22Rv1 (cell line): ENCODE results near the gene MAT2A.

Source experiments
- ZFX ChIP-seq: fragments of 450-650 bp; IDR thresholded peaks from 2 replicates; pipeline ENCODE4 v1.6.1; 2017; ENCODE audit warnings: antibody characterized with exemption, borderline replicate concordance
- TF ChIP-seq, protein P1 (sequence below): fragments of 450-650 bp; IDR thresholded peaks from 2 replicates; pipeline ENCODE4 v1.5.1; 2017; ENCODE audit warnings: mild to moderate bottlenecking

DNA sequence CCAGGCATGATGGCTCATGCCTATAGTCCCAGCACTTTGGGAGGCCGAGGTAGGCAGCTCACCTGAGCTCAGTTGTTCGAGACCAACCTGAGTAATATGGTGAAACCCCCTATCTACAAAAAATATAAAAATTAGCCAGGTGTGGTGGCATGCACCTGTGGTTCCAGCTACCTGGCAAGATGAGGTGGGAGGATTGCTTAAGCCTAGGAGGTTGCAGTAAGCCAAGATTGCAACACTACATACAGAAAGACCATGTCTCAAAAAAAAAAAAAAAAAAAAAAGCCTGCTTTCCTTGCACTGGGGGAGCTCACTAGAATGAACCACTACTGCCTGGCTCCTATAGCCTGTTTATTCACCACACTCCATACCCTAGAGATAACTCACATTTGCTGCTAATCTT is 7.4 kb upstream of the MAT2A start:
- TF ChIP-seq, protein P1, sequence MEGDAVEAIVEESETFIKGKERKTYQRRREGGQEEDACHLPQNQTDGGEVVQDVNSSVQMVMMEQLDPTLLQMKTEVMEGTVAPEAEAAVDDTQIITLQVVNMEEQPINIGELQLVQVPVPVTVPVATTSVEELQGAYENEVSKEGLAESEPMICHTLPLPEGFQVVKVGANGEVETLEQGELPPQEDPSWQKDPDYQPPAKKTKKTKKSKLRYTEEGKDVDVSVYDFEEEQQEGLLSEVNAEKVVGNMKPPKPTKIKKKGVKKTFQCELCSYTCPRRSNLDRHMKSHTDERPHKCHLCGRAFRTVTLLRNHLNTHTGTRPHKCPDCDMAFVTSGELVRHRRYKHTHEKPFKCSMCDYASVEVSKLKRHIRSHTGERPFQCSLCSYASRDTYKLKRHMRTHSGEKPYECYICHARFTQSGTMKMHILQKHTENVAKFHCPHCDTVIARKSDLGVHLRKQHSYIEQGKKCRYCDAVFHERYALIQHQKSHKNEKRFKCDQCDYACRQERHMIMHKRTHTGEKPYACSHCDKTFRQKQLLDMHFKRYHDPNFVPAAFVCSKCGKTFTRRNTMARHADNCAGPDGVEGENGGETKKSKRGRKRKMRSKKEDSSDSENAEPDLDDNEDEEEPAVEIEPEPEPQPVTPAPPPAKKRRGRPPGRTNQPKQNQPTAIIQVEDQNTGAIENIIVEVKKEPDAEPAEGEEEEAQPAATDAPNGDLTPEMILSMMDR, result no peak
- TF ChIP-seq ZFX, result no peak
